Stimulated activated CD4-positive, alpha-beta T cell treated with anti-CD3 and anti-CD28 coated beads, Interleukin-1b, Interleukin-23, amount 100 ng/mL, for 4 hours (primary cell): ENCODE measurements around the gene C4BPA.
A peak's percentile ranks its signal among the peaks of the same experiment; 100 is the strongest.

Experiments used
- DNase-seq, 2 donors: peaks; one replicate each; pipeline ENCODE4 v3.0.0-alpha.2; 2020; ENCODE audit warnings: low read depth in 2 of 2

C4BPA gene

GRCh38 chr1:207077470-207078377 is 26.3 kb upstream of the C4BPA start:
- DNase-seq, result peak; percentile 13 to 70

- no peak for DNase-seq
These were observed 25.4 kb upstream of the C4BPA start for GRCh38 chr1:207078578-207079132.

- no peak for DNase-seq
These were observed 24.3 kb upstream of the C4BPA start for GRCh38 chr1:207079706-207080241.

GRCh38 chr1:207081088-207081487 is 22.9 kb upstream of the C4BPA start:
- no peak for DNase-seq

- no peak for DNase-seq
These were observed 22.2 kb upstream of the C4BPA start for GRCh38 chr1:207081806-207082205.

GRCh38 chr1:207084232-207084631 is 19.8 kb upstream of the C4BPA start:
- DNase-seq, result no peak

GRCh38 chr1:207084701-207085180 is 19.3 kb upstream of the C4BPA start:
- peak; percentile 16 to 40 for DNase-seq

GRCh38 chr1:207085887-207086286 is 18.1 kb upstream of the C4BPA start:
- DNase-seq, result no peak

GRCh38 chr1:207088161-207088560 is 15.9 kb upstream of the C4BPA start:
- no peak for DNase-seq

- no peak for DNase-seq
These were observed 15.1 kb upstream of the C4BPA start, which contains the start of gene C4BPB for GRCh38 chr1:207088701-207089626. Gene C4BPB, plus strand, starts transcription at chr1:207088860. Its CDS starts 672 bp downstream, at chr1:207089532.

GRCh38 chr1:207089627-207090355 is 14.2 kb upstream of the C4BPA start:
- DNase-seq, result no peak

GRCh38 chr1:207091200-207091908 is 12.7 kb upstream of the C4BPA start:
- no peak for DNase-seq

GRCh38 chr1:207093944-207094343 is 10.1 kb upstream of the C4BPA start:
- DNase-seq, result no peak

- peak in 1 of 2 donors; percentile 9 for DNase-seq
These were observed 6.1 kb upstream of the C4BPA start for GRCh38 chr1:207097871-207098324.

GRCh38 chr1:207101720-207102119 is 2.3 kb upstream of the C4BPA start:
- no peak for DNase-seq

GRCh38 chr1:207102146-207102545 is 1.9 kb upstream of the C4BPA start:
- no peak for DNase-seq

- DNase-seq, result no peak
These were observed 1.4 kb upstream of the C4BPA start for GRCh38 chr1:207102659-207103058.

- no peak for DNase-seq
These were observed 5.0 kb downstream of the C4BPA start for GRCh38 chr1:207109004-207109403.

GRCh38 chr1:207112616-207113296 is 8.7 kb downstream of the C4BPA start:
- no peak for DNase-seq

- DNase-seq, result no peak
These were observed 11.2 kb downstream of the C4BPA start for GRCh38 chr1:207115269-207115668.
